HepG2 (cell line): ENCODE results near the gene STK4. TPM values are rescaled to one million over a fixed set of nuclear protein-coding genes. Genes with fewer than 3 reads are reported as not detected.

Source experiments
- ESRRA ChIP-seq: sonication (generic); formaldehyde crosslinking; IDR thresholded peaks from 2 replicates; pipeline ENCODE4 v1.5.1; 2020; ENCODE audit warnings: mild to moderate bottlenecking, low read depth, missing genetic modification reagents
- FOXM1 ChIP-seq: sonication (generic); formaldehyde crosslinking; IDR thresholded peaks from 2 replicates; pipeline ENCODE4 v1.5.0; 2020; ENCODE audit warnings: missing genetic modification reagents
- FOXP1 ChIP-seq, 2 experiments: fragments of 450-650 bp in 1 of 2; IDR thresholded peaks; 2 replicates each; pipeline ENCODE4 v1.6.1; 2017 to 2018; ENCODE audit warnings: antibody characterized with exemption in 1 of 2
- KDM5B ChIP-seq: sonication (generic); formaldehyde crosslinking; IDR thresholded peaks from 2 replicates; pipeline ENCODE4 v1.4.0; 2020; ENCODE audit warnings: missing genetic modification reagents, mild to moderate bottlenecking, borderline replicate concordance
- MLLT10 ChIP-seq: sonication (generic); formaldehyde crosslinking; IDR thresholded peaks from 2 replicates; pipeline ENCODE4 v1.4.0; 2020; ENCODE audit warnings: missing genetic modification reagents
- MYC ChIP-seq: sonication (generic); formaldehyde crosslinking; IDR thresholded peaks from 2 replicates; pipeline ENCODE4 v1.9.0; 2021; ENCODE audit warnings: missing genetic modification reagents, borderline replicate concordance
- NFIB ChIP-seq: sonication (generic); formaldehyde crosslinking; IDR thresholded peaks from 2 replicates; pipeline ENCODE4 v1.9.0; 2021; ENCODE audit warnings: missing genetic modification reagents, mild to moderate bottlenecking, borderline replicate concordance
- PHF20 ChIP-seq: sonication (generic); formaldehyde crosslinking; IDR thresholded peaks from 2 replicates; pipeline ENCODE4 v1.5.0; 2020; ENCODE audit warnings: mild to moderate bottlenecking, missing genetic modification reagents
- RBM39 ChIP-seq: fragments of 200-400 bp; formaldehyde crosslinking; IDR thresholded peaks from one replicate; pipeline ENCODE4 v1.6.1; 2018; ENCODE audit warnings: antibody characterized with exemption, mild to moderate bottlenecking, low read depth, low read length; ENCODE audit not compliant: poor library complexity, severe bottlenecking
- SRSF1 ChIP-seq: fragments of 200-400 bp; formaldehyde crosslinking; optimal IDR thresholded peaks from 2 replicates; pipeline ENCODE3; 2017; ENCODE audit warnings: mild to moderate bottlenecking, low read depth, low read length, moderate library complexity
- TCF7 ChIP-seq: sonication (generic); IDR thresholded peaks from 2 replicates; pipeline ENCODE4 v1.6.1; 2016; ENCODE audit warnings: antibody characterized with exemption, low read depth
- ZNF674 ChIP-seq: sonication (generic); formaldehyde crosslinking; IDR thresholded peaks from 2 replicates; pipeline ENCODE4 v1.5.0; 2020; ENCODE audit warnings: low read depth, mild to moderate bottlenecking, missing genetic modification reagents
- ZZZ3 ChIP-seq: sonication (generic); formaldehyde crosslinking; IDR thresholded peaks from 2 replicates; pipeline ENCODE4 v1.4.0; 2020; ENCODE audit warnings: missing genetic modification reagents, mild to moderate bottlenecking, borderline replicate concordance
- polyA plus RNA-seq, 8 experiments: library from polyadenylated mRNA; depleted of rRNA in 3 of 8; stranded (reverse) in 7 of 8; unstranded in 1 of 8; fragments of >200 nt; fragmentation: Illumina TruSeq in 4 of 8; extraction: Trizol in 4 of 8; gene quantifications; 2 replicates each; pipeline versions ENCODE4 v1.2.1 to v1.2.3, GENCODE V29; 2011 to 2016; ENCODE audit warnings: low read depth in 4 of 8, missing spikeins in 1 of 8, mixed read lengths in 1 of 8; ENCODE audit not compliant: insufficient read depth in 1 of 8
- total RNA-seq, 5 experiments: library from RNA; depleted of rRNA; stranded (reverse); fragments of >200 nt; fragmentation: Illumina TruSeq; extraction: Trizol; gene quantifications; 2 replicates each; pipeline ENCODE4 v1.2.3, GENCODE V29; 2016; ENCODE audit warnings: low read depth in 1 of 5
- TF ChIP-seq, protein P1 (sequence below): sonication (generic); formaldehyde crosslinking; IDR thresholded peaks from 2 replicates; pipeline ENCODE4 v1.5.1; 2020; ENCODE audit warnings: mild to moderate bottlenecking, moderate library complexity, missing genetic modification reagents
- TF ChIP-seq, protein P2 (sequence below): sonication (generic); formaldehyde crosslinking; IDR thresholded peaks from 2 replicates; pipeline ENCODE4 v1.4.0; 2020; ENCODE audit warnings: missing genetic modification reagents
- TF ChIP-seq, protein P3 (sequence below): sonication (generic); formaldehyde crosslinking; IDR thresholded peaks from 2 replicates; pipeline ENCODE4 v1.4.0; 2020; ENCODE audit warnings: missing genetic modification reagents, borderline replicate concordance

Gene STK4
- total and polyA plus RNA-seq, 2 of the 13 experiments (the other 11 are each of a cell fraction or from before 2014, with no cell fraction given), result 25.6 to 38.3 TPM

DNA sequence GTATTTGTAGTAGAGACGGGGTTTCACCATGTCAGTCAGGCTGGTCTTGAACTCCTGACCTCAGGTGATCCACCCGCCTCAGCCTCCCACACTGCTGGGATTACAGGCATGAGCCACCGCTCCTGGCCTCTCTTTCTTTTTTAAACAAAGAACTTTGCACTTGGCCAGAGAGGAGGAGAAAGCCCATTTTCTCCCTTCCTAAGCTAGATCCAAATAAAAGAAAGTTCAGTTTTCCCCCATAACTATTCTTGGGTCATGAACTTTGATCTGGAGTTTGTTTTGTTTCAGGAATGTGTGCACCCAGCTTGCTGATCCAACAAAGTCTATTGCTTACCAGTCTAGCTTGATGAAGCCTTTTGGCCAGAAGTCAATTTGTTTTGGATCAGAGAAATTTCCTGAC is 111.2 kb downstream of the STK4 start (continued):
- TF ChIP-seq MYC (CRISPR knock-in tag) (no peak), RBM39 (no peak), FOXP1 (IDR thresholded peaks at IDR 0.05) (no peak), FOXP1 (CRISPR knock-in tag; IDR thresholded peaks at IDR 0.05) (peak; percentile 87), MLLT10 (CRISPR knock-in tag) (no peak), ZZZ3 (CRISPR knock-in tag) (no peak), TCF7 (peak; percentile 22; the same call in 1 of the 2 replicates), SRSF1 (no peak), NFIB (CRISPR knock-in tag) (no peak), PHF20 (CRISPR knock-in tag) (no peak), KDM5B (CRISPR knock-in tag) (no peak), FOXM1 (CRISPR knock-in tag) (no peak), ZNF674 (CRISPR knock-in tag) (no peak), ESRRA (CRISPR knock-in tag) (peak; percentile 48; the same call in 1 of the 2 replicates)
- TF ChIP-seq, protein P1, sequence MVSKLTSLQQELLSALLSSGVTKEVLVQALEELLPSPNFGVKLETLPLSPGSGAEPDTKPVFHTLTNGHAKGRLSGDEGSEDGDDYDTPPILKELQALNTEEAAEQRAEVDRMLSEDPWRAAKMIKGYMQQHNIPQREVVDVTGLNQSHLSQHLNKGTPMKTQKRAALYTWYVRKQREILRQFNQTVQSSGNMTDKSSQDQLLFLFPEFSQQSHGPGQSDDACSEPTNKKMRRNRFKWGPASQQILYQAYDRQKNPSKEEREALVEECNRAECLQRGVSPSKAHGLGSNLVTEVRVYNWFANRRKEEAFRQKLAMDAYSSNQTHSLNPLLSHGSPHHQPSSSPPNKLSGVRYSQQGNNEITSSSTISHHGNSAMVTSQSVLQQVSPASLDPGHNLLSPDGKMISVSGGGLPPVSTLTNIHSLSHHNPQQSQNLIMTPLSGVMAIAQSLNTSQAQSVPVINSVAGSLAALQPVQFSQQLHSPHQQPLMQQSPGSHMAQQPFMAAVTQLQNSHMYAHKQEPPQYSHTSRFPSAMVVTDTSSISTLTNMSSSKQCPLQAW (CRISPR knock-in tag), result no peak
- TF ChIP-seq, protein P2, sequence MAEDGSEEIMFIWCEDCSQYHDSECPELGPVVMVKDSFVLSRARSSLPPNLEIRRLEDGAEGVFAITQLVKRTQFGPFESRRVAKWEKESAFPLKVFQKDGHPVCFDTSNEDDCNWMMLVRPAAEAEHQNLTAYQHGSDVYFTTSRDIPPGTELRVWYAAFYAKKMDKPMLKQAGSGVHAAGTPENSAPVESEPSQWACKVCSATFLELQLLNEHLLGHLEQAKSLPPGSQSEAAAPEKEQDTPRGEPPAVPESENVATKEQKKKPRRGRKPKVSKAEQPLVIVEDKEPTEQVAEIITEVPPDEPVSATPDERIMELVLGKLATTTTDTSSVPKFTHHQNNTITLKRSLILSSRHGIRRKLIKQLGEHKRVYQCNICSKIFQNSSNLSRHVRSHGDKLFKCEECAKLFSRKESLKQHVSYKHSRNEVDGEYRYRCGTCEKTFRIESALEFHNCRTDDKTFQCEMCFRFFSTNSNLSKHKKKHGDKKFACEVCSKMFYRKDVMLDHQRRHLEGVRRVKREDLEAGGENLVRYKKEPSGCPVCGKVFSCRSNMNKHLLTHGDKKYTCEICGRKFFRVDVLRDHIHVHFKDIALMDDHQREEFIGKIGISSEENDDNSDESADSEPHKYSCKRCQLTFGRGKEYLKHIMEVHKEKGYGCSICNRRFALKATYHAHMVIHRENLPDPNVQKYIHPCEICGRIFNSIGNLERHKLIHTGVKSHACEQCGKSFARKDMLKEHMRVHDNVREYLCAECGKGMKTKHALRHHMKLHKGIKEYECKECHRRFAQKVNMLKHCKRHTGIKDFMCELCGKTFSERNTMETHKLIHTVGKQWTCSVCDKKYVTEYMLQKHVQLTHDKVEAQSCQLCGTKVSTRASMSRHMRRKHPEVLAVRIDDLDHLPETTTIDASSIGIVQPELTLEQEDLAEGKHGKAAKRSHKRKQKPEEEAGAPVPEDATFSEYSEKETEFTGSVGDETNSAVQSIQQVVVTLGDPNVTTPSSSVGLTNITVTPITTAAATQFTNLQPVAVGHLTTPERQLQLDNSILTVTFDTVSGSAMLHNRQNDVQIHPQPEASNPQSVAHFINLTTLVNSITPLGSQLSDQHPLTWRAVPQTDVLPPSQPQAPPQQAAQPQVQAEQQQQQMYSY (CRISPR knock-in tag), result no peak
- TF ChIP-seq, protein P3, sequence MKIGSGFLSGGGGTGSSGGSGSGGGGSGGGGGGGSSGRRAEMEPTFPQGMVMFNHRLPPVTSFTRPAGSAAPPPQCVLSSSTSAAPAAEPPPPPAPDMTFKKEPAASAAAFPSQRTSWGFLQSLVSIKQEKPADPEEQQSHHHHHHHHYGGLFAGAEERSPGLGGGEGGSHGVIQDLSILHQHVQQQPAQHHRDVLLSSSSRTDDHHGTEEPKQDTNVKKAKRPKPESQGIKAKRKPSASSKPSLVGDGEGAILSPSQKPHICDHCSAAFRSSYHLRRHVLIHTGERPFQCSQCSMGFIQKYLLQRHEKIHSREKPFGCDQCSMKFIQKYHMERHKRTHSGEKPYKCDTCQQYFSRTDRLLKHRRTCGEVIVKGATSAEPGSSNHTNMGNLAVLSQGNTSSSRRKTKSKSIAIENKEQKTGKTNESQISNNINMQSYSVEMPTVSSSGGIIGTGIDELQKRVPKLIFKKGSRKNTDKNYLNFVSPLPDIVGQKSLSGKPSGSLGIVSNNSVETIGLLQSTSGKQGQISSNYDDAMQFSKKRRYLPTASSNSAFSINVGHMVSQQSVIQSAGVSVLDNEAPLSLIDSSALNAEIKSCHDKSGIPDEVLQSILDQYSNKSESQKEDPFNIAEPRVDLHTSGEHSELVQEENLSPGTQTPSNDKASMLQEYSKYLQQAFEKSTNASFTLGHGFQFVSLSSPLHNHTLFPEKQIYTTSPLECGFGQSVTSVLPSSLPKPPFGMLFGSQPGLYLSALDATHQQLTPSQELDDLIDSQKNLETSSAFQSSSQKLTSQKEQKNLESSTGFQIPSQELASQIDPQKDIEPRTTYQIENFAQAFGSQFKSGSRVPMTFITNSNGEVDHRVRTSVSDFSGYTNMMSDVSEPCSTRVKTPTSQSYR, result peak; percentile 61; the same call in 1 of the 2 replicates
